ENCODE data around the gene MTA1. TPM values are rescaled to one million over a fixed set of nuclear protein-coding genes. Genes with fewer than 3 reads are reported as not detected.
A peak's percentile ranks its signal among the peaks of the same experiment; 100 is the strongest.

The MTA1 gene
- polyA plus RNA-seq, 4 donors = 92.8 to 167 (median 112) TPM

GRCh38 chr14:105471823-105472485 is 52.3 kb downstream of the MTA1 start:
- no peak for DNase-seq (ENCODE audit: low read depth in 4 of 4, low spot score in 3 of 4)

- DNase-seq (ENCODE audit: low read depth in 4 of 4, low spot score in 3 of 4) = no peak
Observed at GRCh38 chr14:105472486-105472991, 52.9 kb downstream of the MTA1 start.

GRCh38 chr14:105473033-105473676 is 53.5 kb downstream of the MTA1 start:
- no peak for DNase-seq (ENCODE audit: low read depth in 4 of 4, low spot score in 3 of 4)

- peak; percentile 77 to 91 (median 89) for DNase-seq (ENCODE audit: low read depth in 4 of 4, low spot score in 3 of 4)
Observed at GRCh38 chr14:105473677-105474482, 54.3 kb downstream of the MTA1 start.

DNA sequence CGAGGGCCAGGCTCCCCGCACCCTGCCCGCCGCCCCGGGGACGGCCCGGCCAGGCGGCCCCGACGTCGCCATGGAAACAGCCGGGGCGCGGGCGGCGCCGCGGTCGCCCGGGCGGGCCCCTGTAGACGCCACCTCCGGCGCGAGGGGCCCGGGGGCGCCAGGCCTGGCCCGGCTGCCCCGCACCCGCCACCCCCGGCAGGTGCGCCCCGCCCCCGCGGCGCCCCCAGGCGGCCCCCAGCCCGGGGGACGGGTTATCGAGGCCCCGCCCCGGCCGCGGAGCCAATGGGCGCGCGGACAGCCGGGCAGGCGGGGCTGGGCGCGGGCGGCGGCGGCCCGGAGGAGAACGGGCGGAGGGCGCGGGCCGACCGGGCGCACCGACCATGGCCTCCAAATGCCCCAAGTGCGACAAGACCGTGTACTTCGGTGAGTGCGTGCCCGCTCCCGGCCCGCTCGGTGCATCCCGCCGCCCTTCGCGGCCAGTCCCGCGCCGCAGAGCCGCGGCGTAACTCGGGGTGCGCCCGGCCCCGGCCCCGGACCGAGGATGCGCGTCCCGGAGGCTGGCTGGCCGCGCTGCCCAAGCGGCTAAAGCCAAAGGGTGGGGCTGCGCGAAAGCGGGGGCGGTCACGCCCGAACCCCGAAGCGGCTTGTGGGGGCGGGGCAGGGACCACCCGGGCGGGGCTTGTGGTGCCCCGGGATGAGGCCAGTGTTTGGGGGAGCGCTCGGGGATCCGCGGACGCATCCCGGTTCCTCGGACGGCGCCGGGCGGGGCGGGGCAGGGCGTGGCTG is 55.0 kb downstream of the MTA1 start, which contains the start of gene CRIP2:
Gene CRIP2 (plus strand): TSS at position 339 of the 786 bp plus-strand sequence. CDS start 42 bp downstream, at position 381.
- DNase-seq (ENCODE audit: low read depth in 4 of 4, low spot score in 3 of 4) = no peak

DNA sequence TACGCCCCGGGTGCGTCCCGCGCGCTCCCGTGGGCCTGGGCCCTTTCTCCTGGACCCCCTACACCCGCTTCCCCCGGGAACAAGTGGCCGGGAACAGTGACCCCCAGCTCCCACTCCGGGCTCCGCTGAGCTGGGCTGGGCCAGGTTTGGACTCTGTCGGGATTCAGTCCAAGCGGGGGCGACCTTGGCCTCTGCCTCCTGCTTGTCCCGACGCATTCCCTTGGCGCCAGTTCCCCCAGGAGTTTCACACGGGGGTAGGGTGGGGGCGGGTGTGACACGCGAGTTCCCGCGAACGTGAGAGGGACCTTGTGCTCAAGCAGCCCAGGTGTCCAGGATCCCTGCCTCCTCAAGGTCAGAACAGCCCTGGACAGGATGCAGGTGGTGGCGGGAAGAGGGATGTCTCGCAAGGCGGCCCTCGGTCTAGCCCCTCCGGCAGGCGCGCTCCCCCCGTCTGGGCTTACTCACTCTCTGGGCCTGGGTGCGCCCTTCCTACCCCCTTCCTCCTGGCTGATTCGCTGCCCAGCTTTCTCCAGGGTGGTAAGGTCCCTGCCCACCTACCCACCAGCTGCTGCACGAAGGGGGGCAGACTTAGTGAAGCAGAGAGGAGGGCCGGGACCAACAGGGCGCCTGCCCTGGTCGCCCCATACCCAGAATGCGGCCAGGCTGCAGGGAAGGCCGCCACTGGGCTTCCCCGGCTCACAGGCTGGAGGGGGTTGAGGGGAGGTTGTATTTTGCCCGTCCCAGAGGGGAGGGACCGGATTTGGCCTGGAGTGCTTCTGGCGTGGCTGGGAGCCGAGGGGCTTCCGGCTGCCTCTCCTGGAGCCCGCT is 55.9 kb downstream of the MTA1 start:
- no peak for DNase-seq (ENCODE audit: low read depth in 4 of 4, low spot score in 3 of 4)

GRCh38 chr14:105476097-105476830 is 56.6 kb downstream of the MTA1 start:
- DNase-seq (ENCODE audit: low read depth in 4 of 4, low spot score in 3 of 4) = no peak

DNA sequence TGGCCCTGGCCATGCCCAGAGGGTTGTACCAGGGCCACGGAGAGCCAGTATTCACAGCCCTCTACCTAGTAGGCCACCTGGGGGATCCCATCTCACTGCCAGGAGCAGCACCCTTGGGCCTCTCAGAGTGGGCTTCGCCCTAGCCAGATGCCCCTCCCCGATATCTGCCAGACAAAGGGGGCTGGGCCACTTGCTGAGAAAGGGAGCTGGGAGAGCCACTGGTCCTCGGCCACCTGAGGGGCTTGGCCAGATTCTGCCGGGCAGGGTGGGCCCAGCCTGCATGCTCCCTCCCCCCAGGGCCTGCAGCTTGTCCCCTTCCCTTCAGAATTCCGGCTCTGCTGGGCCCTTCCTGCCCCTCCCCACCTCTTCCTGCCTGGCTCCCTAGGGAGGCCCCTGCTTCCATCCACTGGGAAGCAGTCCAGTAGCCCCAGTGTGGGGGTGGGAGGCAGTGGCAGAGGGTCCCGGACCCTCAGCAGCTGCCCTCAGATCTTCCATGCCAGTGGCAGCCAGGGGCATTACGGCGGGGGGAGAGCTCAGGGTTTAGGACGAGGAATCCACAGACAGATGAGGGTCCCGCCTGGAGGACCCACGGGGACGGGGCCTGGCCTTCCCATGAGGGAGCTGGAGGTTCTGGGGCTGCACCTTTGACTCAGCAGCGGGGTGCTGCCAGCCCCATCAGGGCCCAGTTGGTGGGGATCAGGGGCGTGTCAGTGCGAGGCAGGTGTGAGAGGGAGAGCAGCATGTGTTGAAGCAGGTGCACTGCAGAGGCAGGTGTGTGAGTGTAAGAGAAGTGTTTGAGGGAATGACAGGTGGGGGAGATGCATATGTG is 57.4 kb downstream of the MTA1 start:
- no peak for DNase-seq (ENCODE audit: low read depth in 4 of 4, low spot score in 3 of 4)

DNA sequence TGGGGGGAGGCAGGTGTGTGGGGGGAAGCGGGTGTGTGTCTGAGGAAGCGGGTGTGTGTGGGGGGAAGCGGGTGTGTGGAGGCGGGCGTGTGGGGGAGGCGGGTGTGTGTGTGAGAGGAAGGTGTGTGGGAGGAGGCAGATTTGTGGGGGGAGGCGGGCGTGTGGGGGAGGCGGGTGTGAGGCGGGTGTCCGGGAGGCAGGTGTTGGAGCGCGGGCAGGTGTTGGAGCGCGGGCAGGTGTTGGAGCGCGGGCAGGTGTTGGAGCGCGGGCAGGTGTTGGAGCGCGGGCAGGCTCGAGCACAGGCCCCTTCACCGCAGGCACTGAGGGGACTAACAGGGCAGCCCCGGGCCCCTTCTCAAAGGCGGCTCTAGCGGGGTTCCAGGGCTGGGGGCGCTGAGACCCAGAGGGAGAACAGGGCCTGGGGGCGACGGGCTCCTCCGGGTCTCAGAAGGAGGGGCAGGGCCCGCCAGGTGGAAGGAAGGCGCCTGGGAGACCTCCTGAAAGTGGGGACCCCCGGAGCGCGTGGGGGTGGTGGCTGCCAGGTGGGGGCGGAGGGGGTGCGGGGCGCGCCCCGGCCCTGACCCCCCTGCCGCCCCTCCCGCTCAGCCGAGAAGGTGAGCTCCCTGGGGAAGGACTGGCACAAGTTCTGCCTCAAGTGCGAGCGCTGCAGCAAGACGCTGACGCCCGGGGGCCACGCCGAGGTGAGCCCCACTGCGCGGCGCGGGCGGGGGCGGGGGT is 58.2 kb downstream of the MTA1 start:
- DNase-seq (ENCODE audit: low read depth in 4 of 4, low spot score in 3 of 4) = no peak

DNA sequence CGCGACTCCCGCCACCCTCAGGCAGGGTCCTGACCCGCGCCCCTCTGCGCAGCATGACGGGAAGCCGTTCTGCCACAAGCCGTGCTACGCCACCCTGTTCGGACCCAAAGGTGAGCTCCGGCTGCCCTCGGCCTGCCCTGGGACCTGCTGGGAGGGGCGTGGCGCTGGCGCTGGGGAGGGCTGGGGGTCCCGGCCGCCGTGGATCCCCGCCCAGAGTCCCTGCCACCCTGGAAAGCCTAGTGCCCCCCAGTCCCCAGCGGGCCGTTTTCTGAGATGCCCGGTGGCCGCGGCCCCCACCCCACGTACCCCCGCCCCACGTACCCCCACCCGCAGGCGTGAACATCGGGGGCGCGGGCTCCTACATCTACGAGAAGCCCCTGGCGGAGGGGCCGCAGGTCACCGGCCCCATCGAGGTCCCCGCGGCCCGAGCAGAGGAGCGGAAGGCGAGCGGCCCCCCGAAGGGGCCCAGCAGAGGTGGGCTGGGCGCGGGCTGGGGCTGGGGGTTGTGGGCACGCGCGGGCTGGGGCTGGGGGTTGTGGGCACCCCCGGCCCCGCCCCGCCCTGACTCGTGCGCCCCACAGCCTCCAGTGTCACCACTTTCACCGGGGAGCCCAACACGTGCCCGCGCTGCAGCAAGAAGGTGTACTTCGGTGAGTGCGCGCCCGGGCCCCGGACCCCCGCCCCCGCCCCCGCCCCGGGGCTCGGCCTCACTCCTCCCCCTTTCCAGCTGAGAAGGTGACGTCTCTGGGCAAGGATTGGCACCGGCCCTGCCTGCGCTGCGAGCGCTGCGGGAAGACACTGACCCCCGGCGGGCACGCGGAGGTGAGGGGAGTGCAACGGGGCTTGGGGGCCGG is 59.0 kb downstream of the MTA1 start:
- DNase-seq (ENCODE audit: low read depth in 4 of 4, low spot score in 3 of 4) = no peak

DNA sequence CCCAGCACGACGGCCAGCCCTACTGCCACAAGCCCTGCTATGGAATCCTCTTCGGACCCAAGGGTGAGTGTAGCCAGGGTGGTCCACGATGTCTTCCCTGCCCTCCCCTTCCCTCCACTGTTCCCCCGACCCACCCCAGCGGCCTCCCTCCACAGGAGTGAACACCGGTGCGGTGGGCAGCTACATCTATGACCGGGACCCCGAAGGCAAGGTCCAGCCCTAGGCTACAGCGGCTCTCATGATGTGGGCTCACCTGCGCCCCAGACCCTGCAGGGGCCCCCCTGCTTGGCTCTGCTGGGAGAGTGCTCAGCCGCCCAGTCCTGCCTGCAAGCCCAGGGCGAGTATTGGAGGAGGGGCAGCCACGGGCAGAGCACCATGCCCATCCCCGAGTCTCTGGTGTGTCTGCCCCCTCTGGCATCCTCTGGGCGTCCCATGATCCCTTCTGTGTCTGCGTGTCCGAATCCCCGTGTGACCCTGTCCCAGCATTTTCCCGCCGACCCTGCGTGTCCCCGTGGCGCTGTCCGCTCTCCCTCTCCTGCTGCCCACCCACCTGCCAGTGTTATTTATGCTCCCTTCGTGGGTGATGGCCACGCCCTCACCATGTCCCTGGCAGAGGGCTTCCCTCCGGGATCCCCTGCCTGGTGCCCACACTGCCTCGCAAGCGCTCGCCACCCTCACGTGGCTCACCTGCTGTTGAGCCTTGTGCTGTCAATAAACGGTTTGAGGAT is 60.0 kb downstream of the MTA1 start:
- no peak for DNase-seq (ENCODE audit: low read depth in 4 of 4, low spot score in 3 of 4)

DNA sequence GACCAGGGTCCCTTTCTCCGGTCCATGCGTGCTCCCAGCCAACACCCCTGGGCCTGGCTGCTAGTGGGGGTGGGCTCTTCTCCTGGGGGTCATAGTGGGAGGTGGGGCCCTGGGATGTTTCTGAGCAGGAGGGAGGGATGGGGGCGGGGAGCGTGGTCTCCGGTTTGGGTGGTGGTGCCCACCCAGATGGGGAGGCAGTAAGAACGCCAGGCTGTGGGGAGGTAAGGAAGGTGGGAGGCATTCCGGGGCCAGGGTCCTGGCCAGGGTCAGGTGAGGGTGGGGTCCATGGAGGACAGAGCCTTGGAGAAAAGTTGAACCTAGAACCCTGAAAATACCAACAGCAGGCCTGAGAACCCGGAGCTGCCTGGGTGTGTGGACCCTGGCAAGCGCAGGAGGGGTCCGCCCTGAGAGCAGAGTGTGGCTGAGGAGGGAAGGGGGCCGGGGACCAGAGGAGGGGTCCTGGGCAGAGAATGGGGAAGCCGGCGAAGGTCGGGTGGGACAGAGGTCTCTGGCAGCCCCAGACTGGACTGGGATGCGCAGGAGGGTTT is 60.6 kb downstream of the MTA1 start:
- no peak for DNase-seq (ENCODE audit: low read depth in 4 of 4, low spot score in 3 of 4)

DNA sequence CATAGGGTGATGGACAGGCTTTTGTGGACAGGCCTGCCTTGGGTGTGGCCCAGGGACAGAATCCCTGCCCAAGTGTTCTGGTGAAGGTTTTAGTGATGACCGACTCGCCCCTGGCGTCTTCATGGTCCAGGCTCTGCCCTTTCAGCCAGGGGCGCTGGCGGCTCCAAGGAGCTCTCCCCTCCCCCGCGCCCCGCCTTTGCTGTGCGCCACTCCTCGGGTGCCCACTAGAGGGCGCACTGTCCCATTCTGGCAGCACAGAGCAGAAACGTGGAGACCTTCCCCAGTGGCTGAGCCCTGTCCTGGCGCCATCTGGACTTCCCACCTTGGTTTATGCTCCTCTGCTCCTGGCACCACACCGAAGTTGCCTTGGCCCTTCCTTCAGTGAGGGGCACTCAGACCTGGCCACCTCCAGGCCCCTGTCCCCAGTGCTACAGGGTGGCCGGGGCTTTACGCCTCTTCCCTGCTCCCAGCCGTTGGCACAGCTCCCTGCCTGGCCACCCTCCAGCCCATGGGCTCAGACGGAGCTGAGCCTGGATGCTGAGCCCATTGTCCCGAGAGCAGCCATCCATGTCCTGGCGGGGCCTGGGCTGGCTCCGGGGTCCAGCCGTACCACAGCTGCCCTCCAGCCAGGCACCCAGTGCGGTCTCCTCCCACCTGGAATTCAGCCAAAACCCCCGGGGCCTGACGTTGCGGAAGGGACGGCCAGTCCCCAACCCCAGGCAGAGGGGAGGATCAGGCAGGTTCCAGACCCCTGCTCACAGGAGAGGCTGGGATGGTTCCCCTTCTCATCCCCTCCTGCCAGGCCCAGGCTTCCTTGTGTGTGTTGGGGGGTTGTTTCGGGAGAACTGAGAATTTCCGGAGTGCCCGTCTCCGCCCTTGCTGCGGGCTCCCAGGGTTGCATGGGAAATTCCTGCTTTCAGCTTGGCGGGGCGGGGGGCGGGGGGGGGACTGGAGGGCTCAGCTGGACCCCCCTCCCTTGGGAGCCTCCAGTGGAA is 61.5 kb downstream of the MTA1 start:
- peak; percentile 82 to 88 (median 84) for DNase-seq (ENCODE audit: low read depth in 4 of 4, low spot score in 3 of 4)

DNA sequence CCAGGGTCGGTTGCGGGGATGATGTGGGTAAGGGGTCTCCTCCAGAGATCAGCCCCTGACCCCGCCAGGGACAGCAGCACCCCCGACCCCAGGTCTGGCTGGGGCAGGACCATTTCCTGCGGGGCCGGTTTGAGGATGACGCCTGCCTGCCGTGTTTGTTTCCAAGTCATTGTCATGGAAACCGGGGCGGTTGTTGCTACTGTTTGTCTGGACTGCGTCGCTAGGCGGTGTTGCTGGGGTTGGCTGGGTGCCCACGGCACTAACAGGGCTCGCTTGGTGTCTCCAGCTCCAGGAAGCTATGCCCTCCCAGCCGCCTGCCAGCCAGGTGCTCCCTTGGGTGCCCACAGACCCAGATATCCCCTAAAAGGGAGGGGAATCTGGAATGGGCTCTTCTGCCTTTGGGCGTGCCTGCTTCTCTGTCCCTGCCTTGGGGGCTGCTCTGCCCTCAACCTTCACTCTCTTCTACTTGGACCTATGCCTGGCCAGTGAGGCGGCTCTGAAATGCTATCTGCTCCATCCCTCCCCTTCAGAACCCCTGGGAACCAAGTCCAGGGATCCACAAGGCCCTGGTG is 62.3 kb downstream of the MTA1 start:
- peak; percentile 83 to 94 (median 89) for DNase-seq (ENCODE audit: low read depth in 4 of 4, low spot score in 3 of 4)
